Measurements from ENCODE around the gene NOX4.

NOX4 gene

DNA sequence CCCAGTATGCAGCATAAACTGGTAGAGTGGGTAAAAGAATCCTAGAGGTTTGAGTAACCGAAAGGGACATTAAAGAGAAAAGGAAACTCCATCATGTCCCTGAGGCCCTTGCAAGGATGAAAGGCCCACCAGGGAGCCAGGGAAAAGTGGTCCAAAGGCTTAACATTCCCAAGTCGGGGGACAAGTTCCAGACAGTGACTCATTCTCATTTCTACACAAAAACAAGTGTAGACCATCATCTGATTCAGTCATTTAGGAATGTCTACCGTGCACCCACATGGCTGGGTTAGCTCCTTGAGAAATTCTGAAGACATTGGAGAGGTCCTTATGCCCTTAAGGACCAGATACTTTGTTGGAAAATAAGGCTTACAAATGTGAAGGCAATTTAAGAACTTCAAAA lies 4.8 kb upstream of the NOX4 start:
- H3K4me3 Mint-ChIP-seq: no peak overlapping the region
- peaks cover 2% of the 10 kb centered on the region for H3K27me3 Mint-ChIP-seq
- H3K27ac Mint-ChIP-seq: no peak overlapping the region
- H3K4me1 Mint-ChIP-seq (ENCODE audit: low read depth): peaks cover under 1% of the 10 kb centered on the region
- no peaks in the 10 kb centered on the region for H3K36me3 Mint-ChIP-seq
- H3K9me3 Mint-ChIP-seq (ENCODE audit: low read depth): no peaks in the 10 kb centered on the region

DNA sequence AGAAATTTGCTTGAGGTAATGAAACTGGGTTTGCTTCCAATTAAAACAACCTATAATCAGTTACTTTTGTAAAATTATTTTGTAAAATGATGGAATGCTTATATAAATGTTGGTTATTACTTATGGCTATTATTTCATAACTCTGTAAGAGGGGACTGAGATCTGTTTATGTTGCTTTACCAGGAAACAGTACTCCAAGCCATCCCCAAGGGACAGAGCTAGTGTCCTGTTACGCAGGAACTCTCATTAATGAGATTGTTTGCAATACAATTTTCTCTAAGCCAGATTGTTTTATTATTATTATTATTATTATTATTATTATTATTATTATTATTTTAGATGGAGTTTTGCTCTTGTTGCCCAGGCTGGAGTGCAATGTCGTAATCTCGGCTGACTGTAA lies 2.3 kb upstream of the NOX4 start:
- peaks cover 11% of the 10 kb centered on the region for H3K27me3 Mint-ChIP-seq
- peaks cover 1% of the 10 kb centered on the region for H3K4me1 Mint-ChIP-seq (ENCODE audit: low read depth)
- H3K9me3 Mint-ChIP-seq (ENCODE audit: low read depth): no peaks in the 10 kb centered on the region
- H3K36me3 Mint-ChIP-seq: no peaks in the 10 kb centered on the region
- H3K4me3 Mint-ChIP-seq: no peak overlapping the region
- H3K27ac Mint-ChIP-seq: no peak overlapping the region

DNA sequence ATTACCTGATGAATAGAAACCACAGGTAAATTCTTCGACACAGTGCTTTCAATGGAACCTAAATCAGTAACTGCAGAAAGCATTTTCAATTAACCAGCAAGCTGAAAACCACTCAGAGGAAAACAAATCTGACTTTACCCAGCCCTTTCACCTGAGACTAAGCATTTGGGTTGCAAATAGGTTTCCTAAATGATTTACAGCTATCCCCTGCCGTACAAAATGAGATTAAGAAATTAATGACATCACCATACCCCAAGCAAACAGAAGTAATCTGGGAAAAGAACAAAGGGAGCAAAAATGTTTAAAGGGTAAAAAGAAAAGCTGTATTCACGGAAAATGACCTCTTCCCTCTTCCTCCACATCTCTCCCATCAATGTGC lies 584 bp downstream of the NOX4 start:
- H3K9me3 Mint-ChIP-seq (ENCODE audit: low read depth): no peaks in the 10 kb centered on the region
- no peak overlapping the region for H3K27ac Mint-ChIP-seq
- H3K4me3 Mint-ChIP-seq: no peak overlapping the region
- H3K36me3 Mint-ChIP-seq: no peaks in the 10 kb centered on the region
- H3K4me1 Mint-ChIP-seq (ENCODE audit: low read depth): peaks cover 1% of the 10 kb centered on the region
- H3K27me3 Mint-ChIP-seq: peaks cover 11% of the 10 kb centered on the region

DNA sequence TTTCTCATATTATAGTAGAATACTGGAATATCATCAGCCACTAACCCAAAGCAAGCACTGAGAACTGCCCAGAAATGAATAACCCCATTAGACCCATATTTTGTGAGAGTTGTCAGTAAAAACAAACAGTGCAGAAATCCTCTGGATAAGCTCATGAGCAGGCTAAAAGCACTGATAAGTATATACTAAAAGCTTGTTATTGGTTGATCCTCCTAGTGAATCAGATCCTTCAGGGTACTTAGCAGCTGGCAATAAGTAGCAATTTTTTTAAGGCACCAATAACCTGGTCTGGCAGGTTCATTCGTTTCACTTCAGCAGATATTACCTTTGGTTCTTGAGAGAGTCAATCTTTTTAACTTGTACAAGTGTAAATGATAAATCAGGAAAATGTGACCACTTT lies 1.2 kb downstream of the NOX4 start:
- Mint-ChIP-seq H3K36me3 (no peaks in the 10 kb centered on the region), H3K27me3 (peaks cover 11% of the 10 kb centered on the region), H3K4me3 (no peak overlapping the region)

DNA sequence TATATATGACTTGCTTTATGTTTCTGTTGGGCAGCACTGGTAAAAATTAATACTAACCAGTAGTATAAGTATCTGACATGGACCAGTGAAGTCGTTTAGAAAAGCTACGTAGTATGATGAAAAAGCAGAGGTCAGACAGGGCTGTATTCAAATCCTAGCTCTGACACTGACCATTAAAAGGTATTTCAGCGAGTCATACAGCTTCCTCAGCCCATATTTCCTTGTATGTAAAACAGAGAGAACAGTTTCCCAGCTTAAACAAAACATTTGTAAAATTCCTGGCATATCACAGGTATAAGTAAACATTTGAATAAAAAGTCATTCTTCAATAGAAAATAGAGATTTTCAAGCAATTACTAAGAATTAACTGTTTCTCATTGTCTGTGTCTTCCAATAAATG lies 4.2 kb downstream of the NOX4 start:
- Mint-ChIP-seq H3K27ac (no peak overlapping the region), H3K4me1 (ENCODE audit: low read depth) (peaks cover 1% of the 10 kb centered on the region), H3K27me3 (peaks cover 11% of the 10 kb centered on the region)

More for the DNA sequence above, 1.2 kb downstream of the NOX4 start:
- H3K9me3 Mint-ChIP-seq (ENCODE audit: low read depth): no peaks in the 10 kb centered on the region
- H3K4me1 Mint-ChIP-seq (ENCODE audit: low read depth): peaks cover 1% of the 10 kb centered on the region
- H3K27ac Mint-ChIP-seq: no peak overlapping the region

DNA sequence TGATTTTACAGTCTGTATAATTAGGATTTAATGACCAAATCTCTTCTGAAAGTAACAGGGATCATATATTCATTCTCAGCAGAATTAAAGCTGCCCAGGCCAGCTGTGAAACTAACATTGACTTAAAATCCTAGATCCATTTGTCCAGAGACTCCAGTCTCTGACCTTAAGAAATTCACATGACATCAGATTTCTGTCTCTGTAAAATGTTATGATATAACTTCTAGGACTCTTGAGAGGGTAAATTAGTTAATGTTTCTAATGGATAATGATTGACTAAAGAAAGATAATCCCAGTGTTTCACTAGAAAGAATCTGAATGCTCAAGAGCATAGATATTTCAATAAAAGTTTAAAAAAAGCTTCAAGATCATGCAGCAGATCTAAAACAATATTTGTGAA lies 6.3 kb downstream of the NOX4 start:
- Mint-ChIP-seq H3K27me3 (peaks cover 1% of the 10 kb centered on the region), H3K4me1 (ENCODE audit: low read depth) (no peaks in the 10 kb centered on the region), H3K9me3 (ENCODE audit: low read depth) (no peaks in the 10 kb centered on the region), H3K36me3 (no peaks in the 10 kb centered on the region), H3K27ac (no peak overlapping the region), H3K4me3 (no peak overlapping the region)

More for the DNA sequence above, 4.2 kb downstream of the NOX4 start:
- H3K36me3 Mint-ChIP-seq: no peaks in the 10 kb centered on the region
- H3K4me3 Mint-ChIP-seq: no peak overlapping the region
- no peaks in the 10 kb centered on the region for H3K9me3 Mint-ChIP-seq (ENCODE audit: low read depth)

DNA sequence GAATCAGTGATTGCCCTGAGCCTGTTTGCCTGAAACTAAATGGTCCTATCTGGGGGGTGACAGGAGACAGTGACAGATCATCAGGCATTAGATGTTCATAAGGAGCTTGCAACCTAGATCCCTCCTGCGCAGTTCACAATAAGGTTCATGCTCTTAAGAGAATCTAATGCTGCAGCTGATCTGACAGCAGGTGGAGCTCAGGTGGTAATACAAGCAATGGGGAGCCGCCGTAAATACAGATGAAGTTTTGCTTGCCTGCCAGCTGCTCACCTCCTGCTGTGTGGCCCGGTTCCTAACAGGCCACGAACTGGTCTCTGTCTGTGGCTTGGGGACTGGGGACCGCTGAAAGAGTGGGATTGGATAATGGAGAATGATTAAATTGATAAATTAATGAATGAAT lies 14.0 kb downstream of the NOX4 start:
- H3K4me1 Mint-ChIP-seq (ENCODE audit: low read depth): no peaks in the 10 kb centered on the region
- no peaks in the 10 kb centered on the region for H3K9me3 Mint-ChIP-seq (ENCODE audit: low read depth)
- no peaks in the 10 kb centered on the region for H3K27me3 Mint-ChIP-seq

DNA sequence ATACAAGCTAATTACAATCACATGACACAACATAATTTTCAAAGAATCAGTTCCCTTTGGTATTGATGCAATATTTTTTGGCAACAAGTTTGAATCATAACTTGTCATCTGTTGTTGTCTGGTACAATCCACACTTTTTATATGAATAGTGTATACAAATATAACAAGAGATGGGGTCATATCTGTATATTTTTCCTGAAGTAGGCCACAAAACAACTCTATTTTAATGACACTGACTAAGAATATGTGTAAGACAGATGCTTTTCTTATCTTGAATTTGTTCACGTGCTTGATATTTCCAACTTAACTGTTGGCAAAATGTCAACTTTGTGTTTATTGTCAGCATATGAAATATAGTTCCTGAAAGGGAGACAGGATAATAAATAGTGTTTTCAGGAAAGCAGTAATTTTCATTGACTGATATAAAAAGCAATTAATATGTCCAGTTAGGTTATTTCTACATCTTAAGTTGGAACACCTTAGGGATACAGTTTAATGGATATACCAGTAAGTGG lies 27.9 kb downstream of the NOX4 start:
- H3K9me3 Mint-ChIP-seq (ENCODE audit: low read depth): peaks cover 7% of the 10 kb centered on the region
- H3K4me1 Mint-ChIP-seq (ENCODE audit: low read depth): no peaks in the 10 kb centered on the region
- no peaks in the 10 kb centered on the region for H3K36me3 Mint-ChIP-seq
- no peak overlapping the region for H3K4me3 Mint-ChIP-seq
- no peak overlapping the region for H3K27ac Mint-ChIP-seq
- no peaks in the 10 kb centered on the region for H3K27me3 Mint-ChIP-seq

More for the DNA sequence above, 14.0 kb downstream of the NOX4 start:
- H3K36me3 Mint-ChIP-seq: no peaks in the 10 kb centered on the region
- H3K4me3 Mint-ChIP-seq: no peak overlapping the region
- no peak overlapping the region for H3K27ac Mint-ChIP-seq

DNA sequence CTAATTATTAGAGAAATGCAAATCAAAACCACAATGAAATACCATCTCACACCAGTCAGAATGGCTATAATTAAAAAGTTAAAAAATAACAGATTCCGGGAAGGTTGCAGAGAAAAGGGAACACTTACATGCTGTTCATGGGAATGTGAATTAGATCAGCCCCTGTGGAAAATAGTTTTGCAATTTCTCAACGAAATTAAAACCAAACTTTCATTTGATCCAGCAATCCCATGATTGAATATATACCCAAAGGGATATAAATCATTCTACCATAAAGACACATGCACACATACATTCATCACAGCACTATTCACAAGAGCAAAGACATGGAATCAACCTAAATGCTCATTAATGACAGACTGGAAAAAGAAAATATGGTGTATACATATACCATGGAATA lies 32.5 kb downstream of the NOX4 start:
- Mint-ChIP-seq H3K27me3 (no peaks in the 10 kb centered on the region), H3K9me3 (ENCODE audit: low read depth) (peaks cover 7% of the 10 kb centered on the region), H3K4me3 (no peak overlapping the region), H3K4me1 (ENCODE audit: low read depth) (no peaks in the 10 kb centered on the region), H3K27ac (no peak overlapping the region), H3K36me3 (no peaks in the 10 kb centered on the region)

DNA sequence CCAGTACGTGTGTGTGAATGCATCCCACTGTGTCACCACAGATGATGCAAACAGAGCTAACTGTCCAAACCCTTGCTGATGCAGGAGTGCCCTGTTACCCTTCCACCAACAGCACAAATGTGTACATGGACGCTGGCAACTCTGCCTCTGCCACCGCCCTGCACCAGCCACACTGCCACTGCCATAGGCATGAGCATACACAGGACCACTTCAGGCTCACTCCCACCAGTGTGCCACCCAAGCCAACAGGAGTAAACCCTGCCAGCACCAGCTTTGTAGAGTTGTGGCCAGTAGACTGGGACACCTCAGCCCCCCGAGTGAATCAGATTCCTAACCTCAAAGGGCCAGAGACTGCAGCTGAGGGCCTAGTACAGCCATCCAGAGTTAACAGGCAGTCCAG lies 34.0 kb downstream of the NOX4 start:
- Mint-ChIP-seq H3K27ac (no peak overlapping the region), H3K36me3 (no peaks in the 10 kb centered on the region), H3K9me3 (ENCODE audit: low read depth) (peaks cover 7% of the 10 kb centered on the region), H3K4me1 (ENCODE audit: low read depth) (no peaks in the 10 kb centered on the region), H3K4me3 (no peak overlapping the region), H3K27me3 (no peaks in the 10 kb centered on the region)

DNA sequence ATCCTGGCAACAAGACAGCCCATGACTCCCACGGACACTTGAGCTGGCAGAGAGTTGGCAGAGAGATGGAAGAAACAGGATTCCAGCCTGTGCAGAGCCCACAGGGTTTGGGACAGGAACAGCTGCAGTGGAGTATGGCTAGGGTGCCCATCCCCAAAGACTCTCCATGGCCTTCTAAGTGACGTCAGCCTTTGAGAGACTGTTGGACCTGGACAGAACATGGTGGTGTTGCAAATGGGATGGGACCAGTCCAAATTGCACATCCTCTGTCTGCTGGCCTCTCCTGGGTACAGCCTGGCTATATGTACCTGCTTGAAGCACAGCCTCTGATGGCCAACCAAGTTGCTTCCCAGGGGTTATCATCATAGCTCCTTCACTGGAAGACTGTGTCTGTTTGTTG lies 34.5 kb downstream of the NOX4 start:
- no peaks in the 10 kb centered on the region for H3K4me1 Mint-ChIP-seq (ENCODE audit: low read depth)
- H3K27ac Mint-ChIP-seq: no peak overlapping the region
- H3K27me3 Mint-ChIP-seq: no peaks in the 10 kb centered on the region
- H3K4me3 Mint-ChIP-seq: no peak overlapping the region
- peaks cover 7% of the 10 kb centered on the region for H3K9me3 Mint-ChIP-seq (ENCODE audit: low read depth)
- no peaks in the 10 kb centered on the region for H3K36me3 Mint-ChIP-seq

DNA sequence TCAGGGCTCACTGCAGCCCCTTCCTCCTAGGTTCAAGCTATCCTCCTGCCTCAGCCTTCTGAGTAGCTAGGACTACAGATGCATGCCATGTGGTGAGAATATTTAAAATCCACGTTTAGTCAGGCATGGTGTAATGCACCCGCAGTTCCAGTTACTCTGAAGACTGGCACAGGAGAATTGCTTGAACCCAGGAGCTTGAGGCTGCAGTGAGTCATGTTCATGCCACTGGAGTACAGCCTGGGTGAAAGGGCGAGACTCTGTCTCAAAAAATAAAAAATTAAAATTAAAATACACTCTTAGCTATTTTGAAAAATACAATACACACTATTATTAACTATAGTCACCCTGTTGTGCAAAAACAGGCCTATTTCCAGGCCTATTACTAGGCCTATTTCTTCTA lies 38.4 kb downstream of the NOX4 start:
- no peak overlapping the region for H3K4me3 Mint-ChIP-seq
- H3K4me1 Mint-ChIP-seq (ENCODE audit: low read depth): no peaks in the 10 kb centered on the region
- no peaks in the 10 kb centered on the region for H3K27me3 Mint-ChIP-seq
- no peaks in the 10 kb centered on the region for H3K36me3 Mint-ChIP-seq
- no peak overlapping the region for H3K27ac Mint-ChIP-seq
- no peaks in the 10 kb centered on the region for H3K9me3 Mint-ChIP-seq (ENCODE audit: low read depth)

DNA sequence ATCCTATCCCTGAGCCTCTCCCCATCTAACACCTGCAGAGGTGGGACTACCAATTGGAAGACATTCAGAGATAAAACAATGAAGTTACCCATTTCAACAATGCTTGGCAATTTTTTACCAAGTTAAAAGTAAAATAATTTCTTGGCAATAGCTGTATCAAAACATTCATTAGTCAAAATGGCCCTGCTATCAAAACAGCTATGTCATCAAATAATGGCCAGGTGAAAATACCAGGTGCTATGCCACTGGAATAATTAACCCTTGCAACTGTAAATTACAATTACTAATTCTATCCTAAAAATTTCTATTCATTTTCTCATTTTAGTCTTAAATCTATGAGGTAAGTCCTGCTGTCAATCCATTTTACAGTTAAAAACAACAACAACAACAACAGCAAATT lies 43.3 kb downstream of the NOX4 start:
- Mint-ChIP-seq H3K27ac (no peak overlapping the region), H3K4me3 (no peak overlapping the region), H3K36me3 (no peaks in the 10 kb centered on the region), H3K9me3 (ENCODE audit: low read depth) (peaks cover 9% of the 10 kb centered on the region), H3K27me3 (no peaks in the 10 kb centered on the region), H3K4me1 (ENCODE audit: low read depth) (no peaks in the 10 kb centered on the region)

DNA sequence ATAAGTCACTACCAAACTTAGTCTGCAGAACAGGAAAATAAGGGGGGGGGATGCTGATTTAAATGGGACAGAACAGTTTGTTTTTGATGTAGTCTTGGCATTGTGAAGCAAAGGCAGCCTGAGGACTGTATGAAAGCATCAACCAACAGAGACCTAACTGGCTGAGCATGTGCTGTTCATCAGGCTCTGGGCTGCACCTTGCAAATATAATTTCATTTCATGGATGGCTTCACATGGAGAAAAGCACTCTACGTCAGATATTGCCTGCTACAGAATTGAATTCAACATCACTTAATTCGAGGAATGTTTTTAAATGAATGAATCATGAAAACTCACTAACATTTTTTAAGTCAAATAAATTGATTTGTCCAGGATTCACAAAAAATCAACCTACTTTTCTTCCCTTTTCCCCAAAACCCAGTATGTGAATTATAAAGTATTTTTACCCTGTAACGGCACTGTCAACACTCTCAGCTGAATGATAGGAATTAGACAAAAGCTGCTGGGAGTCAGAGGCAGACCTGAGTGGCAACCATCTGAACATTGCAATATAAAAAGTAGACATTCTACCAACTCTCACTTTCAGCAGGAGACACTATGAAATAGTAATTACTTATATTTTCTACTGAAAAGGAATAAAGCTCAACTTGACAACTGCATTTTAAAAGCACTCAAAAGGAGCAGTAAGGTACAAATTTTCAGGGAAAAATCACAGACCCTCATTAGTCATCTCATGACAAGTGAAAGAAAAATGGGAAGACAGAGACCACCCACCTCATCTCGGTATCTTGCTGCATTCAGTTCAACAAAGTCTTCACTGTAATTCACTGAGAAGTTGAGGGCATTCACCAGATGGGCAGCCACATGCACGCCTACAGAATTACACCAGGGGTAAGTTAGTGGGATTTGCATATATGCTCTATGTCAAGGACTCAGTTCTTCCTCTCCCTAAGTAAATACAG lies 47.5 kb downstream of the NOX4 start:
- Mint-ChIP-seq H3K36me3 (no peaks in the 10 kb centered on the region), H3K27me3 (no peaks in the 10 kb centered on the region), H3K27ac (no peak overlapping the region), H3K4me1 (ENCODE audit: low read depth) (no peaks in the 10 kb centered on the region), H3K4me3 (no peak overlapping the region), H3K9me3 (ENCODE audit: low read depth) (peaks cover 9% of the 10 kb centered on the region)

DNA sequence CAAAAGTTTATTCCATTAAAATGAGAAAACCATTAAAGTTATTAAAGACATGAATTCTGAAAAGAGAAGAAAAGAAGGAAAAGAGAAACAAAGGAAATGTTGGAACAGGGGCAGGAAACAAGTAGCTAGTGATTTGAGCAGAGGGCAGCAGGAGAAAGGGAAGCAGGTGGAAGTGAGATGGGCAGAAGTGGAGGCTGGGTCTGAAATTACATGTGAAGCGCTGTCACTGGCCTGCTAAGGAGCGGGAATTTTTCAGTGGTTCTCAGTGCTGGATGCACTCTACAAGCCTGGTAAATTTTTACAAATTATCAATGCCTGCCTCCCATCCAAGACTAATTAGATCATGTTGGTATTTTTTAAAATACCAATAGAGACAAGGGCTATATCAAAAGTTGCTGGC lies 48.4 kb downstream of the NOX4 start:
- Mint-ChIP-seq H3K27me3 (no peaks in the 10 kb centered on the region), H3K36me3 (no peaks in the 10 kb centered on the region), H3K4me1 (ENCODE audit: low read depth) (no peaks in the 10 kb centered on the region), H3K27ac (no peak overlapping the region), H3K4me3 (no peak overlapping the region), H3K9me3 (ENCODE audit: low read depth) (peaks cover 9% of the 10 kb centered on the region)

DNA sequence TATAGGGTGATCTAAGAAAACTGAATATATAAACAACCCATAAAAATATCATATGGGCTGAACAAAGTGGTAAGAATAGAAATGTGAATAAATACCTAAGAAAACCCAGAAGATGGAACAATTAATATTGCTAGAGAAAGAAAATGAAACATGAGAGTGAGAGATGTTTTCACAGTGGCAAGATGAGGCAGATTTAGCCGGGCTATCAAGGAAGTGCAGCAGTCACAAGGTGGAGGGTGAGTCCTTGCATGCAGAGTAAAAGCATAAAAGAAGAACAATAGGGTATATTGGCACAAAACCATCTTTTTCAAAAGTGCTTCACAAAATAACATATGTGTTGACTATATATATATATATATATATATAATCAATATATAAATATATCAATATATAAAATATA lies 49.6 kb downstream of the NOX4 start:
- H3K9me3 Mint-ChIP-seq (ENCODE audit: low read depth): peaks cover 9% of the 10 kb centered on the region
- H3K27me3 Mint-ChIP-seq: no peaks in the 10 kb centered on the region
- no peaks in the 10 kb centered on the region for H3K4me1 Mint-ChIP-seq (ENCODE audit: low read depth)
- H3K4me3 Mint-ChIP-seq: no peak overlapping the region
- H3K27ac Mint-ChIP-seq: no peak overlapping the region
- H3K36me3 Mint-ChIP-seq: no peaks in the 10 kb centered on the region
